MCF 10A (cell line): ENCODE results near the gene PRDM5. TPM values are rescaled to one million over a fixed set of nuclear protein-coding genes. Genes with fewer than 3 reads are reported as not detected.

Experiments
- BruUV-seq: library from RNA; stranded (reverse); fragments of 400-500 nt; replicated peaks from 2 replicates; lab custom pipeline; 2021; lab: Mats Ljungman, UMichigan
- CTCF ChIA-PET: fragments of 300-600 bp; sonication (Branson Sonifier 250); formaldehyde crosslinking; extraction: SDS; loops from one replicate; lab custom pipeline; 2021; ENCODE audit warnings: antibody characterized with exemption, inconsistent platforms; lab: Yijun Ruan, JAX
- POLR2A ChIA-PET: fragments of 300-600, 350-650 bp; sonication (Branson Sonifier 250); formaldehyde crosslinking; extraction: SDS; loops from one replicate; lab custom pipeline; 2020; ENCODE audit warnings: antibody characterized with exemption, inconsistent platforms; lab: Yijun Ruan, JAX
- DNase-seq: peaks from one replicate; pipeline ENCODE4 v3.0.0-alpha.2; 2018; ENCODE audit not compliant: unreplicated experiment
- H3K27ac Mint-ChIP-seq: one replicate; pipeline ENCODE4 v1.8.0; 2022; ENCODE audit warnings: mild to moderate bottlenecking, low read depth, mixed read lengths; ENCODE audit not compliant: unreplicated experiment
- H3K27me3 Mint-ChIP-seq: one replicate; pipeline ENCODE4 v1.8.0; 2022; ENCODE audit warnings: mixed read lengths; ENCODE audit not compliant: insufficient read depth, unreplicated experiment
- H3K36me3 Mint-ChIP-seq: one replicate; pipeline ENCODE4 v1.8.0; 2022; ENCODE audit warnings: mild to moderate bottlenecking, moderate library complexity, mixed read lengths; ENCODE audit not compliant: insufficient read depth, unreplicated experiment
- H3K4me1 Mint-ChIP-seq: one replicate; pipeline ENCODE4 v1.8.0; 2022; ENCODE audit warnings: mixed read lengths; ENCODE audit not compliant: insufficient read depth, unreplicated experiment
- H3K4me3 Mint-ChIP-seq: one replicate; pipeline ENCODE4 v1.8.0; 2022; ENCODE audit warnings: mild to moderate bottlenecking, moderate library complexity, mixed read lengths; ENCODE audit not compliant: unreplicated experiment
- H3K9me3 Mint-ChIP-seq: one replicate; pipeline ENCODE4 v1.8.0; 2022; ENCODE audit warnings: mixed read lengths; ENCODE audit not compliant: unreplicated experiment
- CTCF ChIP-seq: fragments of 200-600 bp; IDR thresholded peaks from one replicate; pipeline ENCODE4 v1.8.0; 2022; ENCODE audit warnings: antibody characterized with exemption, mild to moderate bottlenecking; ENCODE audit not compliant: unreplicated experiment
- intact Hi-C: fragments of 100-400 bp; cut with micrococcal nuclease; formaldehyde crosslinking; loops from 2 replicates; pipeline ENCODE4 v1.14.1; 2022
- total RNA-seq: library from RNA; stranded (reverse); gene quantifications from 2 replicates; pipeline ENCODE4 v1.2.3, GENCODE V29; 2022

The PRDM5 gene
- total RNA-seq, 1 experiment from 2014 or later: 7.3 TPM

- Mint-ChIP-seq H3K27me3 (no peaks in the 10 kb centered on the region), H3K4me1 (no peaks in the 10 kb centered on the region), H3K27ac (no peak overlapping the region), H3K4me3 (no peak overlapping the region), H3K36me3 (no peaks in the 10 kb centered on the region), H3K9me3 (peaks cover 8% of the 10 kb centered on the region)
- intact Hi-C loops: no loop called here
- ChIA-PET CTCF (no interaction called here), POLR2A (no interaction called here)
- TF ChIP-seq CTCF: no peak
- BruUV-seq: no TSS peak
- DNase-seq: no peak
These were observed 18.0 kb upstream of the PRDM5 start for GRCh38 chr4:120940547-120940946.

- H3K27me3 Mint-ChIP-seq: no peaks in the 10 kb centered on the region
- no peak overlapping the region for H3K27ac Mint-ChIP-seq
- CTCF ChIA-PET: interaction anchor here (0.8 kb wide), 1 partner anchor 21 kb away, joined by 5 read pairs; no protein-coding TSS in a partner anchor
- H3K4me3 Mint-ChIP-seq: no peak overlapping the region
- no peaks in the 10 kb centered on the region for H3K4me1 Mint-ChIP-seq
- no peak for TF ChIP-seq CTCF
- peaks cover 8% of the 10 kb centered on the region for H3K9me3 Mint-ChIP-seq
- DNase-seq: no peak
- POLR2A ChIA-PET: interaction anchor here (0.6 kb wide), 1 partner anchor 381 kb away, joined by 4 read pairs; no protein-coding TSS in a partner anchor
- no TSS peak for BruUV-seq
- intact Hi-C loops: no loop called here
- H3K36me3 Mint-ChIP-seq: no peaks in the 10 kb centered on the region
These were observed 17.2 kb upstream of the PRDM5 start for GRCh38 chr4:120939693-120940092.

- DNase-seq: no peak
- no TSS peak for BruUV-seq
- no peak for TF ChIP-seq CTCF
- no peak overlapping the region for H3K4me3 Mint-ChIP-seq
- POLR2A ChIA-PET: interaction anchor here (0.6 kb wide), 1 partner anchor 349 kb away, joined by 3 read pairs; no protein-coding TSS in a partner anchor
- H3K27me3 Mint-ChIP-seq: no peaks in the 10 kb centered on the region
- H3K27ac Mint-ChIP-seq: no peak overlapping the region
- intact Hi-C loops: no loop called here
- CTCF ChIA-PET: interaction anchor here (0.7 kb wide), 1 partner anchor 89 kb away, joined by 3 read pairs; no protein-coding TSS in a partner anchor
- H3K9me3 Mint-ChIP-seq: no peaks in the 10 kb centered on the region
- no peaks in the 10 kb centered on the region for H3K36me3 Mint-ChIP-seq
- no peaks in the 10 kb centered on the region for H3K4me1 Mint-ChIP-seq
These were observed 7.3 kb upstream of the PRDM5 start for GRCh38 chr4:120929847-120930246.

GRCh38 chr4:120927801-120928409 is 5.4 kb upstream of the PRDM5 start:
- H3K27me3 Mint-ChIP-seq: no peaks in the 10 kb centered on the region
- no peaks in the 10 kb centered on the region for H3K4me1 Mint-ChIP-seq
- CTCF ChIA-PET: interaction anchor here (1.6 kb wide), 1 partner anchor 380 kb away, joined by 3 read pairs; no protein-coding TSS in a partner anchor
- intact Hi-C loops: no loop called here
- H3K27ac Mint-ChIP-seq: no peak overlapping the region
- no TSS peak for BruUV-seq
- H3K4me3 Mint-ChIP-seq: no peak overlapping the region
- POLR2A ChIA-PET: no interaction called here
- no peak for DNase-seq
- no peak for TF ChIP-seq CTCF
- no peaks in the 10 kb centered on the region for H3K9me3 Mint-ChIP-seq
- H3K36me3 Mint-ChIP-seq: no peaks in the 10 kb centered on the region
